SW480 (cell line): ENCODE measurements around the gene CFAP77.

Experiments used
- DNase-seq: peaks from one replicate; pipeline ENCODE4 v3.0.0-alpha.2; 2016; ENCODE audit warnings: low spot score

The CFAP77 gene

DNA sequence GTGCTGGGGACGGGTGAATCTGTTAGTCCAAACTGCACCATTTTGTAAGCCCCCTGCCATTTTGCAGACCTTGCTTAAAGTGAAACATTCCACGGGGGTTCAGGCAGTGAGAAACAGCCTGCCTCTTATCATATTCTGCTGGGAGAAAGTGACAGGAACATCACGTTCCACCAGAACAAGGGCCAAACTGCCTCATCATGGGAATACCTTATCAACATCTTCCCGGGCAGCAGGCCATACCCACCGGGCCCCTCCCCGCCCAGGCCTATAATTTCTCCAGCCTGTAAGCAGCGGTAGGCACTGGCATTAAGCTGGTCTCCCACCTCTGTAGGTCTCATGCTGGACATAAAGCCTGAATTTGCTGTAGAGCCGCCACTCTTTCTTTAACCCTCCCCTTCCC lies 1.5 kb upstream of the CFAP77 start:
- DNase-seq = no peak

DNA sequence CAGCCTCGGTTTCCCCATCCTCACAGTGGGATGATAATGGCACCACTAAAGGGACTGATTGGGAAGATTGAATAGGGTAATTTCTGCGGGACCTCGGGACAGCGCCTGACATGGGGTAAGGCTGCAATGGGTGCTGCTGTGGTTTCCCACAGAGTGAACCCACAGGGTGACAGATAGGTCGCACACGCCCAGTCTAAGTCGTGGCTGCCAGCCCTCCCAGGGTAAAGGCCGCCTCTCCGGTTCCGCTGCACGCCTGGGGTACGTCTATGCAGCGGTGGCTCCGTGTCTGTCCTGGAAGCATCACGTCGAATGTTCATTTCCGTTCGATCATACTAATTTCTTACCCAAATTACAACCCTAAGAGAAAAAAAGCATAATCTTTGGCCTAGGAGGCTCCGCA lies 631 bp downstream of the CFAP77 start:
- DNase-seq = peak; percentile 16

GRCh38 chr9:132411091-132411508 lies 1.1 kb downstream of the CFAP77 start:
- DNase-seq = peak; percentile 77

DNA sequence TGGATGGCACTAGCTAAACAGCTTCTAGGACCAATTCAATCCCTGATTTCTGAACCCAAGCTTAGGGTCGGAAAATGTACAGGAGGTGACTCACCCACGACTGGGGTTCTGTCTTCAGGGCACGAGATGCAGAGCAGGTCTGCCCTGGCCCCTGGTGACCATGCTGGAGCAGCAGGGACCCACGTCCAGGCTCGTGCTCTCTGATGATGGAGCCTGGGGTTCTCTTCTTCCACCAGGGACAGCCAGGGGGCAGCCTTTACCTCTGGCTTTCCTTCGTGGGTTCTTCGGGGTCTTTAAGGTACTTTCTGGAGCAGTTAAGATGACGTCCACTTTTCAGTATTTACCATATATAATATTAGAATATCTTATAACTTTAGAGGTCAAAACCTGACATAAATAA lies 2.1 kb downstream of the CFAP77 start:
- DNase-seq = peak; percentile 34

GRCh38 chr9:132413926-132414325 lies 3.9 kb downstream of the CFAP77 start:
- no peak for DNase-seq

DNA sequence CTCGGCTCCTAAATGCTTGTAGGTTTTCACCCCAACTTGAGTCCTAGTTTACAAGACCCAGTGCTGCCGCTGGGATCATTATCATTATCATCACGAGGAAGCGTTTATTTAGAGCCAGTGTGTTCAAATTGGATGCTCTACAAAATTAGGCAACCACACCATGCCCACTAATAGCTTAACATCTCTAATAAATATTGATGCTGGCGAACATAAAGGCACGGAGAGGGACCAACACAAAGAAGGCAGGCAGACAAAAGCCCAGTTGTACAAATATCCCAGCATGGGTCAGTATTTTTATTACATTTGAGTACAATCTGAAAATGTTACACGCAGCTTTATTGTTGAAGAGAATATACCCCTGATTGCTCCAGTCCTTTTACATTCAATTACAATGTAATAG lies 4.7 kb downstream of the CFAP77 start:
- no peak for DNase-seq

- no peak for DNase-seq
These were observed 5.2 kb downstream of the CFAP77 start for GRCh38 chr9:132415181-132415580.

DNA sequence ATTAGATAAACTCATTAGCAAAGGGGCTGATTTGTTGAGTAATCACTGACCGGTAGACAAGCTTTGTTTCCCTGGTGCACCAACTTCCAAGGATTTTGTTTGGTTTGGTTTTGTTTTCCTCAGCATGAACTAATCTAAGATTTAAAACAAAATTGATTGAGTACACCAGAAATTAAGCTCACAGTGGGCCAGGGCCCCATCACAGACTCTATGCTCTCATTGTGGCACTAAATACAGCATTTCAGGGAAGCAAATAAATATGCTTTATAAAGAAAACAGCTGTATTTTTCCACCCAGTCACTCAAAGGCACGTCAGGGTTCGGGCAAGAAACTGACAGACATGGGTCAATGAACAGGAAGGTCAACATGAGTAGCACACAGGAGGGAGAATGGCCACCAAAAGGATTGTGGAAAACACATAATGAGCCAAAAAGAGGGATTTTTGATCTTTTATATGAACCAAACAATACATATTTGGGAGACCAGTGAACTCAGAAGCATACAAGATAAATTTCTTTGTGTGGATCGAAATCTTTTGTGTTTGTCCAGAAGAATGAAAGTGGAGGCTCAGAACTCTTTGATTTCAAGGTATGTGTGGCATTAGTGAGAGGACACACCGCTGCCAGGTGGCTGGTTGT lies 8.8 kb downstream of the CFAP77 start:
- no peak for DNase-seq

GRCh38 chr9:132422574-132422973 lies 12.6 kb downstream of the CFAP77 start:
- DNase-seq = no peak

DNA sequence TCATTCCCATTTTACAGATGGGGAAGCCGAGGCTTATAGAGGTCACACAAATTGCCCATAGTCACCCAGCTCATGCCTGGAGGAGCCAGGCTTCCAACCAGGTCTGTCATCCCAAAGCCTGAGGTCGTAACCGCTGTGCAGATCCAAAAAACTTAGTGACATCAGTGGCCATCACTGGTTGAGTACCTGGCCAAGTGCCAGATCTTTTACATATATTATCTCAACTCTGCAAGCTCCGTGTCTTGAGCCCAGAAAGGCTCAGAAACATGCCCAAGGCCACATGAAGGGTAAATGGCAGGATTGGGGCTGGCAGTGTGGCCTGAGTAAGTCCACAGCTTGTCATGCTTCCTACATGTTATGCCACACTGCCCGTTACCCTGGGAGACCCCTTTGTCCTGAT lies 13.5 kb downstream of the CFAP77 start:
- no peak for DNase-seq

- DNase-seq = no peak
These were observed 15.1 kb downstream of the CFAP77 start for GRCh38 chr9:132424857-132425674.

- no peak for DNase-seq
These were observed 15.7 kb downstream of the CFAP77 start for GRCh38 chr9:132425675-132426062.

DNA sequence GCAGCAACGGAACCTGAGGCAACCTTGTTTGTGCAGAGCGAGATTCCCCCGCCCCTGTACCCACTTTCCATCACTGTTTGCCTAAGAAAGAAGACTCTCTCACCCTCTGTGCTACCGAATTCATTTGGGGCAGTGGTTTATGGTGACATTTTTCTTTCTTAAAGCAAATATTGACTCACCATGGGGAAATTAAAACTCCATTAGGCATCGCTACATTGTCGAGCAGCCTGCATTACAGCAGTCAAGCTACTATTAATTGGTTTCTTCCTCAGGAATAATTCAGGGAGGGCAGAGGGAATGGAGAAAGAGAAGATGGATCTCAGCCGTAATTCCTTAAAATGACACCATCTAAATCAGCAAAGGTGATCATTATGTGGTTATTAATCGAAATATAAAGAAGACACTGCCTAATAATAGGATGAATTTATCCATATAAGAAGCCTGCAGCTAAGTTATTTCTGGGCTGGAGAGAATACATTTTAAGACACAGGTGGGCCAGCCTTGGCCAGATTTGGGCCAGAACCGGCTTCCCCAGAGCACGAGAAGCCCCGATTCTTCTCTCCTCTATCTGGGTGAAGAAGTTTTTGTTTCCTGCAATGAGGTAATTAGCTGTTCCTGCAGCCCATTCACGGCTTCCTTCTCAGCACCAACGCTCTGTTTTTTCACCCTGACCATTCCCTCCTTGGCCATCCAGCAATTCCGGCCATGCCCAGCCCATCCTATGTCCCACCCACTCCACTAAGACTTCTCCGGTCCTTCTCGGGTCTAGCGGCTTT lies 16.8 kb downstream of the CFAP77 start:
- no peak for DNase-seq

DNA sequence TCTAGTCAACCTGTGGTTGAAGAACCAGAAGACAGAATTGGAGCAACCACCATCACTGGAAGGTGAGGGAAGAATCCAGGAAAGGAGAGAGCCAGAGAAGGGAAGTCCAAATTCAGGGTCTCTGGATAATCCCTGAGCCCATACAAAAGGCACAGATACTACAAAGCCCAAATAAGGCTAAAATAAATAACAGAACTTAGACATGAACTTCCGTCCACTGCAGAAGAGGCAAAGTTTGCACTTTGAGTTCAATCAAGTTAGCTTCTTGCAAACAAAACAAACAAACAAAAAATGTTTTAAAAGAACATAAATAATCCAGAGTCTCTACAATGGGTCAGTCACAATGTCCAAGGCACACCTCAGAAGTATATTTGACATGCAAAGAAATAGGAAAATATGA lies 21.0 kb downstream of the CFAP77 start:
- no peak for DNase-seq

- DNase-seq = no peak
These were observed 24.9 kb downstream of the CFAP77 start for GRCh38 chr9:132434881-132435280.

DNA sequence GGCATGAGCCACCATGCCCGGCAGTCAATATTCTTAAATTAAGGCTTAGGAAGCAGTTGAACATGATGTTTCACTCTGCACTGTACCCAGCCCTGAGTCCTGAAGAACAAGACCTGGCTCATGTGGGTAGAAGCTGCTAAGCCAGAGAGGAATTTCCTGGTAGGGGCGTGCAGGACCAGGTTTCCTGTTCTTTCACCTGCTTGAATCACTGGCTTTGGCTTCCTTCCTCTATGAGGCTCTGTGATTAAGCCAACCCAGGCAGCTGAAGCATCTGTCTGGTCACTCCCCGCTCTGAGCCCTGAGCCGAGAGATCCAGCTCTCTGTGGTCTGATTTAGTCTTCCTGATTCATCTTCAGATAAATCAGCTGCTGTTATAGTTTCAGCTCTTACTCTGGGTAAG lies 29.1 kb downstream of the CFAP77 start:
- DNase-seq = no peak

DNA sequence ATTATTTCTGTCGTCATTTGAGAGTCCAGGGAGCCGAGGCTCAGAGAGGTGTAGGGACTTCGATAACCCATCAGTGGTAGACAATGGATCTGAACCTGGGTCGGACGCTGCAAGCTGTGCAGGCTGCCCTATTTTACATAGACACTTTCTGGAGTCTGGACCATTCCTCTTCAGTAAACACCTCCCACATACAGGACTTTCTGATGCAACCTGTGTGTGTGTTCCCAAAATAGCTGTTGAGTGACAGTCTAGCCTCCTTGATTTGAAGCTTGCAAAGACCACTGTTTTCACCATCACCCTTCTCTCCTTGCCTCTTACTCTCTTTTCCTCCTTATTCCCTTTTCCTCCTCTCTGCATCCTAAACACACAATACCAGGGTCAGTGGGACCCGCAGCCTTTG lies 30.7 kb downstream of the CFAP77 start:
- no peak for DNase-seq

DNA sequence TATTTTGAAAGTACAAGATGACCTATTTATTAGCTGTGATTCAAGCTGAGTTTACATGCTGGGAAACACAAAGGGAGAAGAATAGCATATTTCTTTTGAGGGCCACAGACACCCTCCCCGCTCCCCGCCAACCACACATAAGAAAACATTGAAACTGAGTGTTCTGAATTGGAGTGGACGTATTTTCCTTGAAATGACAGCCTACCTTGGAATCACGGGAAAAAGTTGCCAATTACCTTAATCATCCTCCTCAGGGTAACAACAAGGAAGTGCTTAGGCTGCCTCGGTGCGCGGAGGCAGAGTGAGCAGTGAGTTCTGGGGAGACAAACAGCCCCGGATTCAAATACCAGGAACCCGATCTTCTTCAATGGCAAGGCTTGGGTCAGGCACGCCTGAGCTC lies 31.4 kb downstream of the CFAP77 start:
- no peak for DNase-seq

DNA sequence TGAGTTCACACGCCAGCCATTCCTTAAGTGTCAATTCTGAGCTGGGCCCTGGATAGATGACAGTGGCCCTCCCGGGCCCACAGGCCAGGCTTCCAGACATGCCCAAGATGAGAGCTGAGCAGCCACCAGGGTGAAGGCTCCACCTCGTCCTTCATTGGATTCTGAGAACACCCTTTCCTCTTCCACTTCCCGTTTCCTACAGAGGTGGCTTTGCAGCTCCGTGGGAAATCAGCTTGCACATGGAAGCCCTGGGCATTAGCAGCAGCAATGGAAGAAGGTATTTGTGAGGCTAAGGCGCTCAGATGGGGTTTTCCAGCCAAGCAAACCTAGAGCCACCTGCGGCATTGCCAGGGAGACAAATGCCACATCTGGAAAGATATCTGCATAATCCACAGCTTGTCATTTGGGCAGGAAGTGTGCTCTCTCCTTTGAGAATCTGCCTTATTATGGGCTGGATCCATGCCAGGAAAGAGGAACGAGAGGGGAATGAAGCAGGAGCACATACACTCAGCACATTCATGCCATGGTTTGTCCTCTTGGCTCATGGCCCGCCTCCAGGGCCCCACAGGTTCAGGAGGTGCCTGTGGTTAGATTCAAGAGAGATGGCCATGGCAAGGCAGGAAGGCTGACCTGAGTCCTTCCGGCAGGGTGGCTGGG lies 34.1 kb downstream of the CFAP77 start:
- DNase-seq = peak; percentile 16

DNA sequence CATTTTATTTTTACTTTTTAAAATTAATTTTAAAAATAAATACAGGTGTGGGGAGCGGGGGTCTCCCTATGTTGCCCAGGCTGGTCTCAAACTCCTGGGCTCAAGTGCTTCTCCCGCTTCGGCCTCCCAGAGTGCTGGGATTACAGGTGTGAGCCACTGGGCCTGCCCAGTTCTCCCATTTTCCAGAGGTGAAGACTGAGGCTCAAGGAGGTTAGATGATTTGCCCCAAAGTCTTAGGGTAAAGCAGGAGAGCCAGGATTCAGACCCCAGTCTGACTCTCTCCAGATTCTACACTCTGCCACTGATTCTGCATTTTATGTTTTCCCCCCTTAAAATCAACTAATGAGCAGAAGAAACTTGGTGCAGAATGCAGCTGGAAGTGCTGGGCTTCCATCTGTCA lies 36.9 kb downstream of the CFAP77 start:
- no peak for DNase-seq

GRCh38 chr9:132447346-132447745 lies 37.3 kb downstream of the CFAP77 start:
- DNase-seq = no peak

GRCh38 chr9:132447902-132448301 lies 37.9 kb downstream of the CFAP77 start:
- DNase-seq = no peak

GRCh38 chr9:132451276-132451675 lies 41.3 kb downstream of the CFAP77 start:
- DNase-seq = no peak
